ENCODE data around the gene RPL19.

RPL19 gene

GRCh38 chr17:39197380-39198185 is 2.5 kb upstream of the RPL19 start, which contains the start of gene CACNB1:
CACNB1 (minus strand) TSS chr17:39197669; CDS start chr17:39197495, 174 bp downstream.
- DNase-seq (ENCODE audit: low read depth, low spot score), result no peak

DNA sequence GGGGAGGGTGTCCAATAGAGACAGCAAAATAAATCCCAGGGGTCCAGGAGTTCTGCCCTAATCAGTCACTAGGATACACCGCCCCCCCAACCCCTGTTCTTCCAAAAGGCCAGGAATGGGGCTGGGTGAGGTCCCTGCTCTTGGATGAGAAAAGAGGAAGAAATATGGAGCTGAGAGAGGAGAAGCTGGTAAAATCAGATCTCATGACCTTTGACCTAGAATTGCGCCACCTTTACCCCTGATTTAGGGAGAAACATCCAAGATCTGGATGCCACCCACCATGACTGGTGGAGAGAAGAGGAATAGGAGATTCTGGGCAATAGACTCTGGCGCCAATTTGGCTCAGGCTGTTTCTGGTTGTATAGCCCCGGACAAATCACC is 1.9 kb upstream of the RPL19 start:
- no peak for DNase-seq (ENCODE audit: low read depth, low spot score)

DNA sequence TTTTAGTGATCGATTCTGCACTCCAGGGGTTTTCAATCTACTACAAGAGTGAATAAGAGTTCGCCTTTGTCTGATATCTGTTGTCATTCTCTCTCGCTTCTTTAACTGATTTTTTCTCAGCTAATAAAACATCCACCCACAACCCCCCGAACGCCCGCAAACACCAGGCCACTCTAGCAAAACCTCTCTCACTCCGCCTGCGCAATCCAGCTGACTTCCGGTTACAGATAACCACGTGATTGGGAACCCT is 338 bp upstream of the RPL19 start:
- DNase-seq (ENCODE audit: low read depth, low spot score), result no peak

- no peak for DNase-seq (ENCODE audit: low read depth, low spot score)
These were observed 951 bp downstream of the RPL19 start for GRCh38 chr17:39200957-39201510.

DNA sequence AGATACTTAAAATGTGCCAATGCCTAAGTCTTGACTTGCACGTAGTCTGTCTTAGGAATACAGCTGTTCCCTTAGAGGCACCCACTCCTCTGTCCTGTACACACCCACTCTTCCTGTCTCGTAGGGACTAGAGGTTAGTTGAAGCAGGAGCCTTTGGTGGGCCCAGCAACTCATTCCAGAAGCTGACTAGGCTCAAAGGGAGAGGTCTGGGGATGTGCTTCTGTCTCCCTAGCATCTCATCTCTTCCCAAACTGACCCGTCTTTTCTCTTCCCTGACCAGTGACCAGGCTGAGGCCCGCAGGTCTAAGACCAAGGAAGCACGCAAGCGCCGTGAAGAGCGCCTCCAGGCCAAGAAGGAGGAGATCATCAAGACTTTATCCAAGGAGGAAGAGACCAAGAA is 4.2 kb downstream of the RPL19 start:
- DNase-seq (ENCODE audit: low read depth, low spot score), result no peak

DNA sequence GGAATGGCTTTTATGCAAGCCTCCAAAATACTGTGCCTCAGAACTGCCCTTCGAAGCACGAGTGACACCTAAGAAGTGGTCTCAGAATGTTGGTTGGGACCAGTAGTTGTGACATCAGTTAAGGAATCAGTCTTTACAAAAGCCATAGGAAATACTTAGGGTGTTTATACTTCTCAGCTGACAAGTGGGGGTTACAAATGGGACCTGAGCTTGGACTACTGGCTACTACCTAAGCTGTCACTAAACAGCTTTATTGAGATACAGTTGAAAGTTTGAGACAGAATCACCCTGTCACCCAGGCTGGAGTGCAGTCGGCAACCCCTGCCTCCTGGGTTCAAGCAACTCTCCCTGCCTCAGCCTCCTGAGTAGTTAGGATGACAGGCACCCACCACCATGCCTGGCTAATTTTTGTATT is 5.0 kb downstream of the RPL19 start:
- DNase-seq (ENCODE audit: low read depth, low spot score), result no peak

DNA sequence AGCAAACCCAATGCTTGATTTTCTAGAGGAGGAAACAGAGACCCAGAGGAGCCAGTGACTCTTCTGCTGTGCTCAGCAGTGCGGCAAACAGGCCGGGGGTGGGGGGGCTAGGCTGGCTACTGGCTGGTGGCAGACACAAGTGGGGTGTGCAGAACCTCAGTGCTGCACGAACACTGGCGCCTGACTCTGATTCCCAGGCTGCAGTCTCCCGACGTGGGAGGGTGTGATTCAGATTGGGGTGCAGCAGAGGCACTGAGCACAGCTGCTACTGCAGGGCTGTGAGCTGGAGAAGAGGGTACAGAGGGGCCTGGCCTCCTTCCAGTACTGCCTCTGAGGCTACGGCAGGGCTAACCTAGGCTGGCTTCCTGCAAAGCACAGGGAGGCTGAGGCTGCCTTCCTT is 8.1 kb downstream of the RPL19 start:
- no peak for DNase-seq (ENCODE audit: low read depth, low spot score)

DNA sequence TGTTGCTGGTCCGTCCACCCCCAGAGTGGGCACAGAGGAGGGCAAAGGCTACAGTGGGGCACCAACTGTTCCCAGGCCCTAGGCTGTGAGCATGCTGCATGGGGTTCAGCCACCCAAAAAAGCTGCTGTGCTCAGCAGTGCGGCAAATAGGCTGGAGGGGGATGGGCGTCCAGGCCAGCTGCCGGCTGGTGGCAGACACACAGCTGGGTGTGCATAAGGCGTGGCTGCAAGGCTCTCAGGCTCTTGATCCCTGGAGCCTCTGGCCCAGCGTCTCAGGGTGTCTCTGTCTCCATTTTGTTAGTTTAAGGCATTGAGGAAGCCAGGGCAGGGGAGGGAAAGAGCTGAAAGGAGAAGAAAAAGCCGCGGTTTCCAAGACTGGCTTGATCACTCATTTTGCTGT is 8.8 kb downstream of the RPL19 start:
- no peak for DNase-seq (ENCODE audit: low read depth, low spot score)

GRCh38 chr17:39209317-39210092 is 9.4 kb downstream of the RPL19 start:
- peak; percentile 51 for DNase-seq (ENCODE audit: low read depth, low spot score)

GRCh38 chr17:39210093-39210434 is 10.0 kb downstream of the RPL19 start:
- no peak for DNase-seq (ENCODE audit: low read depth, low spot score)

- no peak for DNase-seq (ENCODE audit: low read depth, low spot score)
These were observed 12.2 kb downstream of the RPL19 start for GRCh38 chr17:39212195-39212810.

DNA sequence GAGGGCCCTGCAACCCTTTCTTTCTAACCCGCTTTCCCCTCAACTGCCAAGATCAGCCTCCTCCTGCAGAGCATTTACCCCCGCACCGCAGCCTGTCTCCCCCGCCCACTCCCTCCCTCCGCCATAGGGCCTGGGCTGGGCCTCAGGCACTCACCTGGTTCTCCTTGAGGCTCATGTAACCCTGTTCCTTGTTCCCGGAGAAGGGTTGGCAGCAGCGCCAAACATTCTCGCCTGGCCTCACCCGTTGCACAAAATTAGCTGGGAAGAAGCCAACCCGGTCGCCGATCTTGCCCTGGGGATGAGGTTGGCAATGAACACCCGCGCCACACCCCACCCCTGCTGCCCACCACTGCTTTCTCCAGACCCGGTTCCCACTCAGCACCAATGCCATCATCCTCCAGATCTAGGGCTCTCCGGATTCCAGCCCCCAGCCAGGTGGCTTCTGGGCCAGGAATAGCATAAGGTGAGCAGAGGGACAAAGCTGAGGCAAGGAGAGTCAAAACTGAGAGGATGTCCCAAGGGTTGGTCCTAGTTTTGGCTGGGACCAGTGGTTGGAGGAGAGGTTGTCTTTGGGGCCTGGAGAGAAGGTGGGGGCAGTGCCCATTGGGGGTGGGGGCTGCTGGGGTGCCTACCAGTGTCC is 12.9 kb downstream of the RPL19 start:
- DNase-seq (ENCODE audit: low read depth, low spot score), result no peak

GRCh38 chr17:39213852-39214251 is 13.8 kb downstream of the RPL19 start:
- no peak for DNase-seq (ENCODE audit: low read depth, low spot score)

GRCh38 chr17:39217734-39218369 is 17.8 kb downstream of the RPL19 start:
- DNase-seq (ENCODE audit: low read depth, low spot score), result no peak

DNA sequence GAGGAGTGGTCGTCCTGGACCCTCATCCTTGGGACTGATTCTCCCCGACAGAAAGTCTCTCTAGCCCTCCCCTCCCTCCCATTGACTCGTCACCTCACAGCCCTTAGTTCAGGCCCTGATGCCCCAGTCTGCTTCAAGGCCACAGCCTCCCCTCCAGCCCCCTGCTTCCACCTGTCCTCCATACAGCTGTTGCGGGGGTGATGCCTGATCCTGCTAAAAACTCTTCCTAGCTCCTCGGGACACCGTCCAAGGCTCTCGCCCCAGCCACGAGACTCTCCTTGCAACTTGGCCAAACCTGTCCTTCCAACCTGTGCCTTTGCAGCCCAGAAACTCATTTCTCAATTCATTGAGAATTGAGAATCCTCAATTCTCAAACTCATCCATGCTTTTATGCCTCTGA is 18.8 kb downstream of the RPL19 start:
- no peak for DNase-seq (ENCODE audit: low read depth, low spot score)

DNA sequence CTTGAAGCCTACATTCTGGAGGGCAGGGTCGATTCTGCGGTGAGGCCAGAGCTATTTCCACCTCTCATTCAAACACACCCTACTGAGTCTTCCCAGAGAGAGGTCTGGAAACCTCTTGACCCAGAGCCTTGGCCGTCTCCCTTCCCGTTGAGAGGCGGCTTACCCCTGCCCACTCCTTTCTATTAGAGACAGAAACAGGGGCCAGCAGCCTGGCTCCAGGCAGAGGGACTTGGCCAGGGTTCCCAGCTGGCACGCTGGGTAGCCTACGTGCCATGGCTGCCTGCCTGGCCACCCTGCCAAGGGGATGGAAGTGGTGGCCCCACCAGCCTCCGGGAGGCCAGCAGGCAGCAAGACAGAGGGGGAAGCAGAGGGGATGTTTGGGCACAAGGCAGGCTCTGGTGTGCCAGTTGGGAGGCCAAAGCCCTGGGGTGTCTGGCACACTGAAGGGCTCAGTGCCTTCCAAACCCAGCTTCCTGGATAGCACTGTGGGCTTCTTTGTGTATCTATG is 19.6 kb downstream of the RPL19 start:
- no peak for DNase-seq (ENCODE audit: low read depth, low spot score)

DNA sequence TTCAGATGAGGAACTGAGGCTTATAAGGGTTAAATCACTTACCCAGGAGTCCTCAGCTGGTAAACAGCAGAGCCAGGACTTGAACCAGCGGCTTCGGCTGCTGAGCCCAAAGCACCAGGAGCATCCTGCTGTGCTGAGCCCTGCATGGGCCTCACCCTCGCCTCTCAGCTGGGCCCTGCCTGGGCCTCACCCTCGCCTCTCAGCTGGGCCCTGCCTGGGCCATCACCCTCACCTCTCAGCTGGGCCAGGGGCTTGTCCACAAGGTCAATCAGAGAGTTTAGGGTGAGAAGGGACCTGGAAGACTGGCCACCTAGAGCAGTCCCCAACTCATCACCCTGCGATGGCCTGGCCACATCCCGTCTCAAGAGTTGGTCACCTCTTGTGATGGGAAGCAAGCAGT is 21.5 kb downstream of the RPL19 start:
- DNase-seq (ENCODE audit: low read depth, low spot score), result no peak

DNA sequence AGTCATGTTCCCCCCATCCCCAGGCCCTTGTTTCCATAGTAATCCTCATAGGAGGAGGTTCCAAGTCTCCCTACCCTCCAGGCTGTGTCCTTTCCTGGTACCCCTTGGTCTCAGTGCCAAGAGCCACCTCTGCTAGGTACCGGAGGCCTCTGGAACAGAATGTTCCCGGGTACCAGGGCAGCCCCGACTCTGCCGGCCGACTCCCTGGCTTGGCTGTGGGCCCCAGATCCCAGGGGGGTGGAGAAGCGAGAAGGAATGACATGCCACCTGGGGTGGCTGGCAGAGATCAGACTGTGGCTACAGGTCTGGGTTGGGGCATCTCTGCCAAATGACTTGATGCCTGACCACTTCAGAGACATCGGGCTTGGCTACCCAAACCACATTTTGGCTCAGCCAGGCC is 22.1 kb downstream of the RPL19 start:
- no peak for DNase-seq (ENCODE audit: low read depth, low spot score)

DNA sequence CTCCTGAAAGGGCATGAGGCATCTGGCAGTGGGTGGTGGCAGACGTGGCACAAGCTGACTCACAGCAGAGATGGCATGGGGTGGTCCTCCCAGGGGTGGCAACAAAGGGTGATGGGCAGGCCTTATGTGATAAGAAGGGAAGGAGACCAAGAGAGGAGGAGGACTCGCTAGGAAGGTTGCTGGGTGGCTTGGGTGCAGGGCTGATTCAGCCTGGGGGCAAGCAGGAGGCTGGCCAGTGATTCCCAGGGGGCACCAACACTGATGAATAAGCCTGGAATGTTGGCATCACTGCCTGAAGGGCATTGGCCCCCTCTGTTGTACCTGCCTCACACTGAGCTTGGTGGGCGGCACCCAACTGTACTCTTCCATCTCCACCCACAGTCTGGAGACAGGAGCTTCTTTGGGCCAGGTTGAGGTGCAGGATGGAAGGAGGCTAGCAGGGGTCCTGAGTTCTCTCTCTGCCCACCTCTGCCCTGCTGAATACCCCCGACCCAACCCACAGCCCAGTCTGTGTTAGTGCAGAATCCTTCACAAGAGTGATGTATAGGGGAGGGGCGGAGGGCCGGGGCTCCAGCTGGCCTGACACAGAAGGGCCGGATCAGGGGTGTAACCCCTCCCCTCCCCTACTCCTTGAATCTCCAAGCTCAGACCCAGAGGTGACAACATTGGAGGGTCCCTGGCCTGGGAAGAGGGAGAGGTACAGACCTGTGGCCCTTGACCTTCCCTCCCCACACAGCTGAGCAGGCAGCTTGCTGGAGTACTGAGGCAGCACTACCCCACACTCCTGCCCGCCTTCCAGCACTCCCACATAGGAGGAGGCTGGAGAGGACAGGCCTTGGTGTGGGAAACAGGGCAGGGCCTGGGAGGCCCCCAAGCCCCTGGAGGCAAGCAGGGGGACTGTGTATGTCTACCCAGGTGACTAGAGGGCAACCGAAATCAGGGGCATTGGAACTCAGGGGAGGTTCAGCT is 23.1 kb downstream of the RPL19 start:
- no peak for DNase-seq (ENCODE audit: low read depth, low spot score)
